Transverse colon (tissue), 4 donors: ENCODE measurements around the gene SUMF1. TPM values are rescaled to one million over a fixed set of nuclear protein-coding genes. Genes with fewer than 3 reads are reported as not detected.

Experiments used
- DNase-seq: peaks from one replicate; pipeline ENCODE4 v3.0.0-alpha.2; 2019
- H3K27ac ChIP-seq, 4 donors: fragments of 200-600 bp; sonication (generic); 2 replicates each; pipeline ENCODE4 v1.5.1; 2016 to 2018; ENCODE audit warnings: inconsistent platforms in 4 of 4
- H3K27me3 ChIP-seq: fragments of 200-600 bp; sonication (generic); 2 replicates; pipeline ENCODE4 v1.5.1; 2017; ENCODE audit warnings: inconsistent platforms
- H3K36me3 ChIP-seq, 4 donors: fragments of 200-600 bp; sonication (generic); 2 replicates each; pipeline ENCODE4 v1.5.1; 2017 to 2019; ENCODE audit warnings: inconsistent platforms in 4 of 4
- H3K4me1 ChIP-seq, 4 donors: fragments of 200-600 bp; sonication (generic); 2 replicates each; pipeline ENCODE4 v1.5.1; 2017 to 2020; ENCODE audit warnings: inconsistent platforms in 4 of 4
- H3K4me3 ChIP-seq, 4 donors: fragments of 200-600 bp; sonication (generic); 1 replicate in 1 of 4; 2 replicates in 3 of 4; pipeline versions ENCODE4 v1.5.1 to v1.6.1; 2017 to 2019; ENCODE audit warnings: inconsistent platforms in 4 of 4
- H3K9me3 ChIP-seq, 2 donors: fragments of 200-600 bp; sonication (generic); 2 replicates each; pipeline ENCODE4 v1.5.1; 2017 to 2019; ENCODE audit warnings: inconsistent platforms in 2 of 2
- EP300 ChIP-seq: sonication (generic); formaldehyde crosslinking; IDR thresholded peaks from one replicate; pipeline ENCODE4 v1.6.1; 2017; ENCODE audit warnings: antibody characterized with exemption, low read depth
- POLR2A ChIP-seq: fragments of 450-650 bp; IDR thresholded peaks from one replicate; pipeline ENCODE4 v1.6.1; 2016; ENCODE audit warnings: antibody characterized with exemption, mild to moderate bottlenecking, moderate library complexity
- POLR2AphosphoS5 ChIP-seq, 3 donors: sonication (generic); formaldehyde crosslinking; IDR thresholded peaks; one replicate each; pipeline ENCODE4 v1.6.1; 2016; ENCODE audit warnings: antibody characterized with exemption in 3 of 3
- WGBS, 2 donors: methylation state at CpG; one replicate each; pipeline ENCODE4 v1.1.5; 2018; ENCODE audit warnings: low coverage in 1 of 2; 5-methylcytosine and 5-hydroxymethylcytosine counted together
- in situ Hi-C, 4 donors: fragments of 200-750 bp; cut with MboI; loops; one replicate each; pipeline versions ENCODE4 v1.15.0 to v1.15.1; 2017; ENCODE audit warnings: low sequenced_read_pairs in 3 of 4, low pct_ligation_motif_present in 1 of 4, low pct_unique_long_range_greater_than_20kb in 1 of 4
- intact Hi-C: fragments of 100-400 bp; cut with DNase I; formaldehyde crosslinking; loops from one replicate; pipeline ENCODE4 v1.15.1; 2023; ENCODE audit warnings: low total_unique reads
- total RNA-seq, 4 donors: library from RNA; depleted of rRNA; stranded (reverse); fragments of >200 nt; gene quantifications; one replicate each; pipeline ENCODE4 v1.1.0, GENCODE V29; 2016
- TF ChIP-seq, protein P1 (sequence below), 5 experiments: fragments of 200-600 bp in 3 of 5; fragments of 450-650 bp in 2 of 5; sonication (generic) in 3 of 5; IDR thresholded peaks; 1 replicate in 2 of 5; 2 replicates in 3 of 5; pipeline ENCODE4 v1.5.1; 2016 to 2017; ENCODE audit warnings: antibody characterized with exemption in 5 of 5, inconsistent platforms in 3 of 5, mild to moderate bottlenecking in 2 of 5, moderate library complexity in 1 of 5

The SUMF1 gene
- total RNA-seq, 4 donors from 2014 or later = 25.1 to 70.5 (median 65.3) TPM

DNA sequence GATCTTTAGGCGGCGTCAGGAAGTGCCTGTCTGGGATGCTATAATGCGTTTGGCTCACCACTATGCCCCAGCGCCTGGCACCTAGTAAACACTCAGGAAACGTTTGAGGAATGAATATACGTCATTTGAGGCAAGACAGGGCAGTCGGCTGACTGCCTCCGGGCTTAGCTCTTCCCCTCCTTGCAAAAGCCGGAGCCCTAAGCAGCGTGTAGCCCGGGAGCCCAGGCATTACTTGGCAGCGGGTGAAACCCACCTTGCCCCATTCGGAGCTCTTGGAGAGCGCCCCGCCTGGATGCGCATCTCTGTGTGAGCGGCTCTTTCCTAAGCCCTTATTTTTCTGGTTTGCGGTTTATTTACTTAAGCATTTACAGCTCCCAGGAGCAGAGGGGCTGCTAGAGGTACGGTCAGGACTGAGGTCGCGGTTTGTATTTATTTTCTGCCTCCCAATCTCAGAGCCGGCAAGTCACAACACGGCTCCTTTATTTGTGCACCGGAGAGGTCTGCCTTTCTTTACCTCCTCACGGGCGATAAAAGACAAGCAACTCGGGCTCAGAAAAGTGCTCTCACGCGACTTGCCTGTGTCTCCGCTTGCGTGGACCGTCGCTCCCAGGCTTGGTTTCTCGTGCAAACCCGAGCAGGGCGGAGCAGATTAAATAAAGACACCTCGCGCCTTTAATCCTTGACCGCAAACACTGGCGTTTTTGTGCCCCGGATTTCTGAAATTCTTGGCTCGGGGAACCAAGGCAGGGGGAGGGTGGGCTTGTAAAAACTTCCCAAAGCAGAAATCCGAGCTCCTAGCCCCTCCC lies 25.3 kb upstream of the SUMF1 start:
- H3K4me3 ChIP-seq = peak overlapping the region; percentile 68 to 86 (median 72)
- H3K27me3 ChIP-seq = no peaks in the 10 kb centered on the region
- H3K36me3 ChIP-seq = no peaks in the 10 kb centered on the region
- peak overlapping the region; percentile 83 to 91 (median 90) for H3K27ac ChIP-seq
- peak; percentile 62 for DNase-seq
- H3K4me1 ChIP-seq = peaks cover 0 to 35% (median 14%) of the 10 kb centered on the region in 4 donors
- WGBS, 2 donors = 0 to 1% methylated on average over 5 to 43 of the region's 43 CpGs
- TF ChIP-seq EP300 (no peak), POLR2A (no peak), POLR2AphosphoS5 (IDR thresholded peaks at IDR 0.05) (peak; percentile 48 to 74 (median 50))
- intact Hi-C loops (loop anchor here (5.0 kb wide), 1 partner anchor 90 kb away; no protein-coding TSS in a partner anchor), in situ Hi-C loops (no loop called here)
- H3K9me3 ChIP-seq = no peaks in the 10 kb centered on the region

DNA sequence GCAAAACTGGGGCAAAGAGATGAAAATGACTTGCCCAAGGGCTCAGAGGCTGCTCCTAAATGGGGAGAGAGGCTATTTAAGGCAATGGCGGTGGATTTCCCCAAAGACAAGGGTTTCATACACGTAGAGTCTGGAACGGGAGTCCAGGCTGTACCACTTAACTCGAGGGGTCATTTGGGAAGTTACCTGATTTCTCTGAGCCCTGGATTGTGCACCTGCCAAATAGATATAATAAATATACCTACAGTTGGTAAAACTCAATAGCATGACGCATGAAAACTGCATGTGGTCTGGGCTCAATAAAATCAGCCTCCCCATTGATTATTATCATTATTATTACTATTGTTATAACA lies 24.8 kb upstream of the SUMF1 start:
- Histone ChIP-seq H3K9me3 (no peaks in the 10 kb centered on the region), H3K27ac (peak overlapping the region in 3 of 4 donors; percentile 90 to 91 (median 91)), H3K4me3 (peak overlapping the region in 3 of 4 donors; percentile 68 to 73 (median 72)), H3K4me1 (peaks cover 0 to 33% (median 14%) of the 10 kb centered on the region in 4 donors), H3K36me3 (no peaks in the 10 kb centered on the region), H3K27me3 (no peaks in the 10 kb centered on the region)
- WGBS, 2 donors = 30 to 31% methylated on average over 5 of the region's 5 CpGs
- DNase-seq = no peak
- in situ Hi-C loops = no loop called here
- intact Hi-C loops = loop anchor here (5.0 kb wide), 1 partner anchor 90 kb away; no protein-coding TSS in a partner anchor
- TF ChIP-seq POLR2A = no peak
- TF ChIP-seq EP300 = no peak
- TF ChIP-seq POLR2AphosphoS5 (IDR thresholded peaks at IDR 0.05) = no peak
- TF ChIP-seq, protein P1, sequence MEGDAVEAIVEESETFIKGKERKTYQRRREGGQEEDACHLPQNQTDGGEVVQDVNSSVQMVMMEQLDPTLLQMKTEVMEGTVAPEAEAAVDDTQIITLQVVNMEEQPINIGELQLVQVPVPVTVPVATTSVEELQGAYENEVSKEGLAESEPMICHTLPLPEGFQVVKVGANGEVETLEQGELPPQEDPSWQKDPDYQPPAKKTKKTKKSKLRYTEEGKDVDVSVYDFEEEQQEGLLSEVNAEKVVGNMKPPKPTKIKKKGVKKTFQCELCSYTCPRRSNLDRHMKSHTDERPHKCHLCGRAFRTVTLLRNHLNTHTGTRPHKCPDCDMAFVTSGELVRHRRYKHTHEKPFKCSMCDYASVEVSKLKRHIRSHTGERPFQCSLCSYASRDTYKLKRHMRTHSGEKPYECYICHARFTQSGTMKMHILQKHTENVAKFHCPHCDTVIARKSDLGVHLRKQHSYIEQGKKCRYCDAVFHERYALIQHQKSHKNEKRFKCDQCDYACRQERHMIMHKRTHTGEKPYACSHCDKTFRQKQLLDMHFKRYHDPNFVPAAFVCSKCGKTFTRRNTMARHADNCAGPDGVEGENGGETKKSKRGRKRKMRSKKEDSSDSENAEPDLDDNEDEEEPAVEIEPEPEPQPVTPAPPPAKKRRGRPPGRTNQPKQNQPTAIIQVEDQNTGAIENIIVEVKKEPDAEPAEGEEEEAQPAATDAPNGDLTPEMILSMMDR (IDR thresholded peaks at IDR 0.05) = no peak

DNA sequence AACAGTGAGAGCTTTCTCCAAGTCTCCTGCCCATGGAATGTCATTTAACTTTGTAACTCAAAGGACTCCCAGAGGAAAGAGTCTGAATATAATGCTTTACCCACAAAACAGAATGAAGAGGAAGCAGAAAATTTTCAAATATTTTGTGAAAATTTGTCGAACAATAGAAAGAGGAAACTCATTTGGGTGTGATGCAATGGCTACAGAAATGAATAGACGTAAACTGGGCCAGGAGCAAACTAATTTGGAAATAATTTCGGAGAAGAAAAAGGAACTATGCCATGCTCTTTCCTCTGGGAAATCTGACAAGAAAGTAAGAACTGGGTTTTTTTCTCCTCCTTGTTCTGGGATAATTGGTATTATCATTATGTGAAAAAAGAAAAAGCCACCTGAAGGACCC lies 11.2 kb upstream of the SUMF1 start:
- Histone ChIP-seq H3K9me3 (no peaks in the 10 kb centered on the region), H3K36me3 (no peaks in the 10 kb centered on the region), H3K27me3 (peaks cover 3% of the 10 kb centered on the region), H3K27ac (no peak overlapping the region), H3K4me3 (no peak overlapping the region), H3K4me1 (no peaks in the 10 kb centered on the region)
- no peak for DNase-seq
- 65 to 69% methylated on average over 3 of the region's 3 CpGs for WGBS, 2 donors
- TF ChIP-seq, protein P1 (IDR thresholded peaks at IDR 0.05) = no peak
- TF ChIP-seq EP300 (no peak), POLR2AphosphoS5 (IDR thresholded peaks at IDR 0.05) (no peak), POLR2A (no peak)
- intact Hi-C loops = no loop called here
- in situ Hi-C loops = no loop called here

DNA sequence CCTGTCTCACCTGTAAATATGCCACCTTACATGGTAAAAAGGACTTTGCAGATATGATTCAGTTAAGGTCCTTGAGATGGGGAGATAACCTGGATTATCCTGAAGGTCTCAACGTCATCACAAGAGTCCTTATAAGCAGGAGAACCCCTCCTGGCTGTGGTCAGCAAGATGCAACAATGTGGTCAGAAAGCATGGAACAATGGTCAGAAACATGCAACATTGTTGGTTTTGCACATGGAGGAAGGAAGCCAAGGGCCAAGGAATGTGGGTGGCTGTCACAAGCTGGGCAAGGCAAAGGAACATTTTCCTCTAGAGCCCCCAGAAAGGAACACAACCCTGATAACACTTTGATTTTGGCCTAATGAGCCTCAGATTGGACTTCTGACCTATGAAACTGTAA lies 9.4 kb upstream of the SUMF1 start:
- no peak for TF ChIP-seq EP300
- TF ChIP-seq, protein P1 (IDR thresholded peaks at IDR 0.05) = no peak
- TF ChIP-seq POLR2A = no peak
- TF ChIP-seq POLR2AphosphoS5 (IDR thresholded peaks at IDR 0.05) = no peak
- in situ Hi-C loops (no loop called here), intact Hi-C loops (no loop called here)
- Histone ChIP-seq H3K9me3 (no peaks in the 10 kb centered on the region), H3K27me3 (peaks cover 6% of the 10 kb centered on the region), H3K36me3 (no peaks in the 10 kb centered on the region), H3K4me1 (no peaks in the 10 kb centered on the region), H3K27ac (no peak overlapping the region), H3K4me3 (no peak overlapping the region)
- no peak for DNase-seq
- 37 to 64% methylated on average over 1 of the region's 1 CpG for WGBS, 2 donors
